Endodermal cell (in vitro differentiated cells): ENCODE measurements around the gene ZNF469. TPM values are rescaled to one million over a fixed set of nuclear protein-coding genes. Genes with fewer than 3 reads are reported as not detected.

Source experiments
- DNase-seq: peaks from one replicate; pipeline ENCODE4 v3.0.0-alpha.2; 2017
- H3K27ac ChIP-seq: 2 replicates; pipeline ENCODE4 v1.5.1; 2013; ENCODE audit warnings: mild to moderate bottlenecking, low read depth, low read length, moderate library complexity
- H3K27me3 ChIP-seq: 2 replicates; pipeline ENCODE4 v1.6.1; 2013; ENCODE audit warnings: mild to moderate bottlenecking, low read length, moderate library complexity; ENCODE audit not compliant: insufficient read depth, control insufficient read depth, poor library complexity, severe bottlenecking
- H3K36me3 ChIP-seq: 2 replicates; pipeline ENCODE4 v1.7.0; 2013; ENCODE audit warnings: mild to moderate bottlenecking, low read length, moderate library complexity; ENCODE audit not compliant: control insufficient read depth, insufficient read depth
- H3K4me1 ChIP-seq: one replicate; pipeline ENCODE4 v1.7.0; 2013; ENCODE audit warnings: low read length; ENCODE audit not compliant: control insufficient read depth, insufficient read depth
- H3K4me3 ChIP-seq: 2 replicates; pipeline ENCODE4 v1.5.1; 2013; ENCODE audit warnings: mild to moderate bottlenecking, low read length, moderate library complexity
- H3K9ac ChIP-seq: 2 replicates; pipeline ENCODE4 v1.6.1; 2013; ENCODE audit warnings: mild to moderate bottlenecking, low read length, moderate library complexity; ENCODE audit not compliant: poor library complexity, severe bottlenecking; ENCODE audit errors: extremely low read depth
- H3K9me3 ChIP-seq: 2 replicates; pipeline ENCODE4 v1.6.1; 2013; ENCODE audit warnings: mild to moderate bottlenecking, low read length, moderate library complexity; ENCODE audit not compliant: control insufficient read depth
- H3K27ac Mint-ChIP-seq: 2 replicates; pipeline ENCODE4 v1.8.0; 2020; ENCODE audit warnings: mixed read lengths
- H3K27me3 Mint-ChIP-seq: 2 replicates; pipeline ENCODE4 v1.8.0; 2021; ENCODE audit warnings: mild to moderate bottlenecking, mixed read lengths; ENCODE audit not compliant: insufficient read depth
- H3K36me3 Mint-ChIP-seq: 2 replicates; pipeline ENCODE4 v1.8.0; 2020; ENCODE audit warnings: low read depth, mixed read lengths
- H3K4me1 Mint-ChIP-seq: 2 replicates; pipeline ENCODE4 v1.8.0; 2020; ENCODE audit warnings: mixed read lengths
- H3K4me3 Mint-ChIP-seq: 2 replicates; pipeline ENCODE4 v1.8.0; 2020; ENCODE audit warnings: mild to moderate bottlenecking, moderate library complexity, mixed read lengths
- H3K9me3 Mint-ChIP-seq: 2 replicates; pipeline ENCODE4 v1.8.0; 2020; ENCODE audit warnings: mild to moderate bottlenecking, mixed read lengths
- WGBS, 2 experiments: methylation state at CpG; one replicate each; pipeline versions ENCODE4 v1.1.5 to v1.1.7; 2013; ENCODE audit warnings: missing lambda C conversion rate in 2 of 2, mixed read lengths in 1 of 2; ENCODE audit not compliant: insufficient coverage in 1 of 2, insufficient read length in 1 of 2; 5-methylcytosine and 5-hydroxymethylcytosine counted together
- total RNA-seq, 2 donors: library from RNA; stranded (reverse); fragmentation: NEBNext Ultra II Directional in 1 of 2; extraction: Animal tissue kit (Norgen Biotek cat#: 25700) in 1 of 2; gene quantifications; 2 replicates in 1 of 2; 3 replicates in 1 of 2; pipeline ENCODE4 v1.2.1, GENCODE V29; 2021
- TF ChIP-seq, protein P1 (sequence below): fragments of 200-600 bp; sonication (generic); conservative IDR thresholded peaks from 2 replicates; pipeline ENCODE4 v1.5.0; 2021; ENCODE audit warnings: antibody characterized with exemption, mild to moderate bottlenecking

ZNF469 gene
- total RNA-seq, 2 donors from 2014 or later: 0.68 to 4.7 TPM

DNA sequence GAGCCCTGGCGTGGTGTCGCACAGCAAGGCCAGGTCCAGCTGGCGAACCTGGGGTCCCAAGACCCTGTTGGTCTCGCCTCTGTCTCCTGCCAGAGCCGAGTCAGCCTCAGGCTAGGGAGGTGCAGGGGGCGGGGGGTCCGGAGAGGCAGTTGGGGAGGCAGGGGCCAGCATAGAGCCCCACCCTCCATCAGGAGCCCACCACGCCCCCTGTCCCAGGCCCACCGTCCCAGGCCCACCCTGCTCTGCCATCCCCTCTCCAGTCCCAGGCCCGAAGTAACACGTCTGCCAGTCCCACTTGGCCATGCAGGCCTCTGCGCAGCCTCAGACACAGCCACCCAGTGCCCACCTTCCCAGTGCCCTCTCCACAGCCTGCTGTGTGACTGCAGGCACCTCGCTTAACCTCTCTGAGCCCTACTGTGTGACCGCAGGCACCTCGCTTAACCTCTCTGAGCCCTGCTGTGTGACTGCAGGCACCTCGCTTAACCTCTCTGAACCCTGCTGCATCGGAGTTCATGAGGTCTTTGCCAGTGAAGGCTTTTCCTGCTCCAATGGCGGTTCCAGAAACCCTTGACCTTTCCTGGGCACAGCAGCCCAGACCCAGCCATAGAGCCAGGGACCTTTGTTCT is 29.3 kb downstream of the ZNF469 start:
- Mint-ChIP-seq H3K27me3 (no peaks in the 10 kb centered on the region), H3K4me3 (no peak overlapping the region), H3K9me3 (no peaks in the 10 kb centered on the region), H3K27ac (no peak overlapping the region), H3K36me3 (no peaks in the 10 kb centered on the region), H3K4me1 (no peaks in the 10 kb centered on the region)
- Histone ChIP-seq H3K36me3 (no peaks in the 10 kb centered on the region), H3K27me3 (no peaks in the 10 kb centered on the region), H3K4me1 (no peaks in the 10 kb centered on the region), H3K27ac (no peak overlapping the region), H3K9me3 (no peaks in the 10 kb centered on the region), H3K9ac (no peak overlapping the region), H3K4me3 (no peak overlapping the region)
- no peak for DNase-seq
- TF ChIP-seq, protein P1, sequence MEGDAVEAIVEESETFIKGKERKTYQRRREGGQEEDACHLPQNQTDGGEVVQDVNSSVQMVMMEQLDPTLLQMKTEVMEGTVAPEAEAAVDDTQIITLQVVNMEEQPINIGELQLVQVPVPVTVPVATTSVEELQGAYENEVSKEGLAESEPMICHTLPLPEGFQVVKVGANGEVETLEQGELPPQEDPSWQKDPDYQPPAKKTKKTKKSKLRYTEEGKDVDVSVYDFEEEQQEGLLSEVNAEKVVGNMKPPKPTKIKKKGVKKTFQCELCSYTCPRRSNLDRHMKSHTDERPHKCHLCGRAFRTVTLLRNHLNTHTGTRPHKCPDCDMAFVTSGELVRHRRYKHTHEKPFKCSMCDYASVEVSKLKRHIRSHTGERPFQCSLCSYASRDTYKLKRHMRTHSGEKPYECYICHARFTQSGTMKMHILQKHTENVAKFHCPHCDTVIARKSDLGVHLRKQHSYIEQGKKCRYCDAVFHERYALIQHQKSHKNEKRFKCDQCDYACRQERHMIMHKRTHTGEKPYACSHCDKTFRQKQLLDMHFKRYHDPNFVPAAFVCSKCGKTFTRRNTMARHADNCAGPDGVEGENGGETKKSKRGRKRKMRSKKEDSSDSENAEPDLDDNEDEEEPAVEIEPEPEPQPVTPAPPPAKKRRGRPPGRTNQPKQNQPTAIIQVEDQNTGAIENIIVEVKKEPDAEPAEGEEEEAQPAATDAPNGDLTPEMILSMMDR: no peak
- WGBS, 2 experiments: 90 to 91% methylated on average over 7 to 18 of the region's 18 CpGs

DNA sequence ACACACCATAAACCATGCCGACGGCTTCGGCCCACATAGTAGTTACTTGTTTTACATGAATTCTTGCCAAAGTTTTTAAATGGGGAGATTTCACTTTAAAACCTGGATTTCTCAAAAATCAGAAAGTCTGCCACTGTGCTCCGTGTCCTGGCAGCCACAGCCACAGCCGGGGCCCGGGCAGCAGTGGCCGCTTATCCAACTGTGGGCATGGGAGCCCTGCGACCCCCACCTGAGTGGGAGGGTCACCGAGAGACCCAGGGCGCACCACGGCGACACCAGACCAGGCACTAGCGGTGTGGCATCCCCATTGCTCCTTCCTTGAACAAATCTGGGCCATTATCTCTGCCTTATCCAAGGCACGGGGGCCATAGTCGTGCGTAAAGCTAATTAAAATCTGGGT is 30.0 kb downstream of the ZNF469 start:
- TF ChIP-seq, protein P1: no peak
- Histone ChIP-seq H3K27me3 (no peaks in the 10 kb centered on the region), H3K9ac (no peak overlapping the region), H3K27ac (no peak overlapping the region), H3K9me3 (no peaks in the 10 kb centered on the region), H3K36me3 (no peaks in the 10 kb centered on the region), H3K4me3 (no peak overlapping the region), H3K4me1 (no peaks in the 10 kb centered on the region)
- 94 to 96% methylated on average over 9 to 16 of the region's 16 CpGs for WGBS, 2 experiments
- Mint-ChIP-seq H3K9me3 (no peaks in the 10 kb centered on the region), H3K36me3 (no peaks in the 10 kb centered on the region), H3K27me3 (no peaks in the 10 kb centered on the region), H3K27ac (no peak overlapping the region), H3K4me3 (no peak overlapping the region), H3K4me1 (no peaks in the 10 kb centered on the region)
- no peak for DNase-seq

DNA sequence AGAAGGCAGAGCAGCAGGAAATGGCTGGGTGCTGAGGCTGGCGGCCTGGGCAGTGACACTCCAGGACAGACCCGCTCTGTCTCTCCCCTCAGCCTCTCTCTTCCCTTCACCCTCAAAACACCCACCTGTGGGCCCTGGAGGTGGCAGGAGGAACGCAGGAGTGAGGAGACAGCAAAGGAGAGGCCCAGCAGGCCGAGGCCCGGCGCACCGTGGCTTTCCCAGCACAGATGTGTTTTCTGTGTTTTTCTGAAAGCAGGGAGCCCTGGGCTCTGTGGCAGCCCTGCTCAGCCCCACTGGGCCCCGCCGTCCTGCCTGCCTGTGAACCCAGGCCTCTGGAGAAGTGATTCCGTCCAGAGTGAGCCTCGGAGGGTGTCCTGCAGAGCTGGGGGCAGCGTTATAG is 30.5 kb downstream of the ZNF469 start:
- Histone ChIP-seq H3K36me3 (no peaks in the 10 kb centered on the region), H3K27ac (no peak overlapping the region), H3K27me3 (no peaks in the 10 kb centered on the region), H3K4me1 (no peaks in the 10 kb centered on the region), H3K9ac (no peak overlapping the region), H3K4me3 (no peak overlapping the region), H3K9me3 (no peaks in the 10 kb centered on the region)
- no peaks in the 10 kb centered on the region for H3K4me1 Mint-ChIP-seq
- H3K36me3 Mint-ChIP-seq: no peaks in the 10 kb centered on the region
- TF ChIP-seq, protein P1: no peak
- H3K27ac Mint-ChIP-seq: no peak overlapping the region
- 89 to 91% methylated on average over 7 to 12 of the region's 12 CpGs for WGBS, 2 experiments
- H3K9me3 Mint-ChIP-seq: no peaks in the 10 kb centered on the region
- no peaks in the 10 kb centered on the region for H3K27me3 Mint-ChIP-seq
- no peak for DNase-seq
- no peak overlapping the region for H3K4me3 Mint-ChIP-seq
